DMS 273 treated with DMSO at 0.1 percent for 48 hours (cell line): ENCODE measurements around the gene TAF8.

Experiments
- DNase-seq: peaks from one replicate; lab custom pipeline; 2025; lab: John Stamatoyannopoulos, UW

The TAF8 gene

DNA sequence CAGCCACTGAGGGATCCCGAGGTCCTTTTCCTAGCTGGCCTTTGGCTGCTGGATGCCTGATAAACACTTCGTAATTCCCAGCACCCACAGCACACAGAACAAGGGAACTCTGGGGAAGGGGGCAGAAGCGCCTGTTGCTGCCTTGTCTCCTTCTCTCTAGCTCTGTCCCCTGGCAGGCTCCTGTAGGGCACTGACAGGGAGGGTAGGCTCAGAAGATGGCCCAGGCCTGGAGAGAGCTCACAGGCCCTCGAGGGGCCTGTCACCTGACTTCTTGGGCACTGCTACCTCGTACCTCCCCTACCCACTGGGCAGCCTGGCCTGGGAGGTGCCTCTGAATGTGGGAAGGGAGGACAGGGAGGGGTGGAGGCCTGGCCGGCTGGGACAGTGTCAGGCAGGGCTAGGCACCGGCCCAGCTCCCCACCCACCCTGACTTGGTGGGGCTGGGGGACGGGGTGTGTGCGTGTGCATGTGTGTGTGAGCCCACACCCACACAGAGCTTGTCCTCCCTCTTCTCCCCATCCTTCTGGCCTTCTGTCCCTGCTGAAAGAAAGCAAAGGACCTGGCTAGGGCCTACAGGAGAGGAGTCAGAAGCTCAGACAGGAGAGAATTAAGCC lies 74.0 kb downstream of the TAF8 start:
- no peak for DNase-seq

DNA sequence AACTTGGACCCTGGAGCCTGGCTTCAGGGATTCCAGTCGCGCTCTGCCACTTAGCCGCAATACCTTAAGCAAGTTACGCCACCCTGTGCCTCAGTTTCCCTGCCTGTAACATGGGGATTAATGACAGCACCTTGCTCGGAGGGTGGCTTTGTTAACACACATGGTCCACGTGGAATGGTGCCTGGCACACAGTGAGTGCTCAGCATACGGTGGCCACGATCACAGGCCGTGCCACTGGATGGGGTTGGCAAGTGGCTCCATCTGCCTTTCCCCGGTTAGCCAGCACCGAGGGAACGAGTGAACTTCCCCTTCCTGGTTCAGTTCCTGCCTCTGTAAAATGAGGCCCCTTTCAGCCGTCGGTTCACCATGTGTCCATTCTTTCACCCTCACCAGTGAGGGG lies 74.9 kb downstream of the TAF8 start:
- DNase-seq: no peak

DNA sequence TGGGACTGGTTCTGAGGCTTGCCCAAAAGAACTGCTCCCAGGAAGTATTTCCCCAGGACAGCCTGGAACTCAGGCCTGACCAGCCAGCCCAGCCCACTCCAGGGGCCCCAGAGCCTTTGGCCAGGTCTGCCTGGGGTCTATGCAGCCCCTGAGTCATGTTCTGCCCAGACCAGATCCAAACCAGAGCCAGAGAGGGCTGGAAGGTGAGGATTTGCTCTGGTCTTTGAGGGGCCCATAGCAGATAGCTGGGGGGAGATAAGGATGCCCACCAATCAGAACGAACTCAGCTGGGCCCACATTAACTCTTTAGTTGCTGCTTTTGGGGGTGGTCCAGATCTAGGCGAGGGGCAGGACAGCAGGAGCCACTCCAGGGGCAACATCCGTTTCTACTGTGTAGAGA lies 75.3 kb downstream of the TAF8 start:
- no peak for DNase-seq

DNA sequence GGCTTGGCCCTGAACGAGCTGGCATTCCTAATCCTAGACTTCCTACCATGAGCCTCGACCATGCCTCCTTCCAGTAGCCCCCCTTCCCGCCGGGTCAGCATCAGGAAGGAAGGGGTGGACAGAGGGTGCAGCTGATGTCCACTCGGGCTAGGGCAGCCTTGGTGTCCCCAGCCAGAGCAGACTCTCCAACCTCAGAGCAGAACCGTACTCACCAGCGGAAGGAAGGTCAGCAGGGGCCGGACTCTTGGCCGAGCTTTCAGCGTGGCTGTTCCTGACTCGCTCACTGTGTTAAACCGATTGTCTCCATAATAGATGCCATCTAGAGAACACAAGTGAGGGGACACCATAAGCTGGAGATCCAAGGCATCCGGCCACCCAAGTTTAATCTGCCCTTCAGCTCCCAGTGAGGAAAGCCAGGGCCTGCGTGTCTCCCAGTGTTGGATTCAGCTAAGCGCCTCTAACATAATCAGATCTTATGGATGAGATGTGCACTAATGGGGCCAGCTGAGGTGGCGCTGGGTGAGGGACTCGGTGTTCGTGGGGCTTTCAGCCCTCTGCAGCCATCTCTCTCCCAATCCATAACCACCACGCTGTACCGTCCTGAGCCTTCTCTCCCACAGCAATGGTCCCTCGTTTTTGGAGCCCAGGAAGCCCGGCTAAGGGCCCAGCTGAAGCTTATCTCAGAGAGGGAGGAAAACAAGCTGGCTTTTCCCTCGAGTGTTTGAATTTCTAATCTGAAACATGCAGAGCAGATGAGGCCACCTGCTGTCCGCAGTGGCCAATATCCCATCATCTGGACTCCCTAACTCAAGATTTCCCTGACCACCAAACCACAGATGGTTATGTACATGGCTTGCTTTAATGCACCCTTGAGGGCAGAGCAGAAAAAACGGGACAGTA lies 78.4 kb downstream of the TAF8 start:
- no peak for DNase-seq

DNA sequence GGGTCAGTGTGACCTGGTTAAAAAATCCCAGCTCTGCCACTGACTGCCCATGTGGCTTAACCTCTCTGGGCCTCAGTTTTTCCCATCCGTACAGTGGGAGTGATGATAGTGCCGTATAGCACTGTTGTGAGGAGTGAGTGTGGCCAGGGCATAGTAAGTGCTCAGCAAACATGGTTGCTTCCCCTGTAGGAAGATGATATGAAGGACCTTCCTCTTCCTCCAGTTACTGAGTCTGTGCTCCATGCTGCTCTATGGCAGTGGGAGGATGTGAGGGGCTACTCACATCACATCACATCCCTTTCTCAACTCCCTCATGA lies 79.0 kb downstream of the TAF8 start:
- no peak for DNase-seq

DNA sequence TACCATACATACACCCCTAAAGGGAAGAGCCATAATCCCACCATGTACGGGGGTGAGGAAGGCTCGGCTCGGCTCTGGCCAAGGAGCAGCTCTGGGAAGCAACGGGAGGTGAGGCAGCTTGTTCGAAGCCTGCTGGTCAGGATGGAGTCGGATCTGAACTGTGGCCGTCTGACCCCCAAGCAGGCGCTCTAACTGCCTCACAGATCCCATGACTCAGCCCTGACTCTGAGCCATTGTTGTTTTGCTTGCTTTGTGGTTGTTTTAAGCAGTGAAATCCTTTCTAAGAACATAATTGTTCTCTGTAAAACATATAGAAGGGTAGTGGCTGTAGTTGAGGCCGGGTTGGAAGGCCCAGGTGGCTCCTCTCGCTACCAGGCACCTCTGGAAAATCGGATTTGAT lies 81.2 kb downstream of the TAF8 start:
- no peak for DNase-seq

DNA sequence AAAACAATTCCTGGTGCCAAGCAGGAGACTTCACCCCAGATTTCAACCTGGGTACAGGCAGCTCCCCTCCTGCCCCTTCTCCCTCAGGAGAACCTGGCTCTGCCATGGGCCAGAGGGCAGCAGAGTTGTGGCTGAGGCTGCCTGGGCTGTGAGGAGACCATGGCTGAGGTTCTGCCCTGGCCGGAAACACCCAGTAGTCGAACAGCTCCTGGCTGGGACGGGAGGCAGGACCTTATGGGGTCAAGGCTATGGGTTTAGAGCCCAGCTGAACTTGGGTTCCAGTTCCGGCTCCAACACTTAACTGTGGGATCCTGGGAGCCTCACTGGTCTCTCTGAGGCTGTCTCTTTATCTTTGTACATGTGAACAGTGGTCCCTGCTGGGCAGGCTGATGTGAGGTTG lies 83.6 kb downstream of the TAF8 start:
- no peak for DNase-seq

DNA sequence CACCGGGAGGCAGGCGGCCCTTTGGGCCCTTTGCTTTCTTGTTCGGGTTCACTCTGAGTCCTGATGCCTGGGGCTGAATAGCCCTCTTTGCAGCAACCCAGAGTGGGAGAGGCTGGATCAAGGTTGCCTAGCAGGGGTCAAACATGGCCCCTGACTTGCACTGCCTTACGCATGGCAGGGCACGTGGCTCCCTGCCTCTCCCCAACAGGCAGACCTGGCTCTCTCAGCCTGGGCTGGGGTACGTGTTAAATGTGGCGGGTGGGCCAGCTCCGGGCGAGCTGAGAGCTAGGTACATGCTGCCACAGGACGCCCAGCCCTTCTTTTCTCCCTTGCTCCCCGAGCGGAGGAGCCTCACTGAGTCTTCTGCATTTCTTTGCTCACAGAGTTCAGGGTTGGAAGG lies 84.8 kb downstream of the TAF8 start:
- DNase-seq: no peak

DNA sequence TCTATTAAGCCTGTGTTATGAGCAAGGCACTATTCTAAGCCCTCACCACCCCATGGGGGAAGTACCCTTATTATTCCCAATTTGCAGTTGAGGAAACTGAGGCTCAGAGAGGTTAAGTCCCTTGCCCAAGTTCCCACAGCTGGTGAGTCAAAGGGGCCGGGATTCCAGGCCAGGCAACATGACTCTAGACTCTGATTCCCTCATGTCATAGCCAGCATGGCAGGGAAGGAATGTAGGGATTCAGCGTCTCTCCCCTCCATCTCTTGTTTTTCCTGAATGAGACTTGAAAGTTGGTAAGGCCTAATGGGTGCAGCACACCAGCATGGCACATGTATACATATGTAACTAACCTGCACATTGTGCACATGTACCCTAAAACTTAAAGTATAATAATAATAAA lies 85.4 kb downstream of the TAF8 start:
- DNase-seq: no peak

DNA sequence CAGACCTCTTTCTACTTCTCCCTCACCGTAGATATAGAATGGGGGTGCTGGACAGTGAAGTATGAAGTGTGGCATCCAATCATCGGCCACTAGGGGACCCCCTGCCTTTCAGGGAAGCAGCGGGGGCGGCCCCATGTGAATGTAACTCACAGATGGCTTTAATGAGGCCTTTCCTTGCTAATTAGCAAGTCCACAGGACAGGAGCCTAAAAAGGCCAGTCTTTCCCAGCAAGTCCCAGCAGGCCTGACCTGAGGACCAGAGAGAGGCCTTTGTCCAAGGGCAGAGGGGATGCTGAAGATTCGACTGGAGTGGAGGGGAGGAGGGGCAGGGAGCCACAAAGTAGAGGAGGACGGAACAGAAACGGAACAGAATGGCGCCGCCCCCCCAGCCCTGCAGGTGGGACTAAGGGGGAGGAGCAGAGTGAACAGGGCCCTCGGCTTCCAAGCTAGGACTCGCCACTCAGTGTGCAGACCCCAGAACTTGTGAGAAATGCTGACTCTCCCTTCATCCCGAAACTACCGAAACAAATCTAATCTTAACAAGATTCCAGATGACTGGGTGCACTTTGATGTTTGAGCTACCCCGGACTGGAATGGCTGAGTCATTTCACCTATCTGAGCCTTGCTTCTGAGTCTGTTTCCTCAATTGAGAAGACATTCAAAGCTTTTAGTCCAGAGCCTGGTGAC lies 86.3 kb downstream of the TAF8 start:
- peak; percentile 29 for DNase-seq
